ENCODE data around the gene INSL3. TPM values are rescaled to one million over a fixed set of nuclear protein-coding genes. Genes with fewer than 3 reads are reported as not detected.

INSL3 gene
- total and polyA plus RNA-seq, 2 of the 8 experiments (the other 6 are each of a cell fraction or from before 2014, with no cell fraction given): 0.41 to 1.5 TPM

GRCh38 chr19:17855280-17856152 is 34.2 kb upstream of the INSL3 start:
- Histone ChIP-seq H4K20me1 (replicated peaks in 1 of 2; ENCODE audit: control insufficient read depth in 1 of 2, insufficient read depth in 2 of 2, low read length in 2 of 2) (peaks cover 0 to 1% of the 10 kb centered on the region in 2 experiments), H4K91ac (replicated peaks; ENCODE audit: insufficient read length, low read length) (no peak overlapping the region), H3K23ac (ENCODE audit: insufficient read length) (no peak overlapping the region), H3K79me1 (ENCODE audit: low read depth, low read length) (no peaks in the 10 kb centered on the region; the same call in 1 of the 2 replicates), H3K14ac (ENCODE audit: insufficient read length) (no peak overlapping the region), H4K8ac (ENCODE audit: extremely low read depth, insufficient read depth, low read length) (peak overlapping the region; percentile 53; the same call in 1 of the 2 replicates), H4K5ac (ENCODE audit: insufficient read length, low read depth, low read length) (no peak overlapping the region), H3K56ac (replicated peaks; ENCODE audit: insufficient read length, low read depth, low read length) (no peak overlapping the region), H3K4ac (replicated peaks; ENCODE audit: insufficient read length, low read depth, low read length) (no peak overlapping the region), H2AFZ (ENCODE audit: low read length) (no peak overlapping the region), H3K18ac (ENCODE audit: extremely low read depth, low read length) (no peak overlapping the region), H2BK12ac (ENCODE audit: low read depth, low read length) (no peak overlapping the region), H3K79me2 (ENCODE audit: control insufficient read depth in 1 of 2, insufficient read depth in 2 of 2, low read length in 2 of 2) (peaks cover 6 to 8% of the 10 kb centered on the region in 2 experiments), H3K4me2 (ENCODE audit: insufficient read depth in 1 of 2, low read depth in 2 of 2, low read length in 2 of 2) (no peak overlapping the region), H3K9me3 (ENCODE audit: insufficient read depth in 2 of 2, low read depth in 1 of 2, low read length in 1 of 2) (no peaks in the 10 kb centered on the region), H2BK15ac (ENCODE audit: low read length) (no peak overlapping the region), H2BK5ac (ENCODE audit: low read depth, low read length) (no peak overlapping the region), H3K36me3 (ENCODE audit: control insufficient read depth in 2 of 4, insufficient read depth in 4 of 4, low read length in 3 of 4) (peaks cover 0 to 2% (median under 1%) of the 10 kb centered on the region in 4 experiments; a peak in 3 of 8 replicates), H2BK20ac (ENCODE audit: low read length) (no peak overlapping the region), H2BK120ac (replicated peaks; ENCODE audit: low read depth, low read length) (no peak overlapping the region), H3K4me1 (replicated peaks in 1 of 4; ENCODE audit: control insufficient read depth in 3 of 4, insufficient read depth in 4 of 4, low read length in 3 of 4) (no peaks in the 10 kb centered on the region; a peak in 2 of 7 replicates), H3K4me3 (ENCODE audit: extremely low read depth in 1 of 4, insufficient read depth in 2 of 4, low read depth in 3 of 4, low read length in 4 of 4) (no peak overlapping the region), H2AK5ac (ENCODE audit: low read depth, low read length) (no peak overlapping the region), H3K23me2 (ENCODE audit: low read depth, low read length) (peaks cover 4% of the 10 kb centered on the region; the same call in 1 of the 2 replicates), H3K27ac (ENCODE audit: low read depth, low read length) (no peak overlapping the region), H3K9ac (replicated peaks in 1 of 4; ENCODE audit: extremely low read depth in 1 of 4, low read depth in 3 of 4, low read length in 3 of 4) (no peak overlapping the region), H3K27me3 (replicated peaks in 1 of 4; ENCODE audit: control insufficient read depth in 3 of 4, extremely low read depth in 1 of 4, insufficient read depth in 3 of 4, low read length in 3 of 4) (no peaks in the 10 kb centered on the region)
- ChIA-PET CTCF (ENCODE audit: partially characterized antibody) (interaction anchor here (0.6 to 3.6 kb wide), 33 partner anchors 8 to 267 kb away, joined by 3 to 19 read pairs (median 4); partner anchors contain the start of gene CCDC124), POLR2A (ENCODE audit: partially characterized antibody) (interaction anchor here (0.7 to 12.1 kb wide), 4 partner anchors 7 to 299 kb away, joined by 3 to 141 read pairs (median 3); partner anchors contain the start of gene RPL18A)
- 35% methylated on average over 29 of the region's 29 CpGs; no CpG with 5 or more reads in 1 of the 2 experiments for whole genome bisulfite sequencing, 2 experiments (ENCODE audit: extremely low coverage in 1 of 2, insufficient coverage in 1 of 2, insufficient read length in 1 of 2, insufficient replicate concordance in 2 of 2, low coverage in 1 of 2, low lambda C conversion rate in 2 of 2, missing lambda C conversion rate in 1 of 2)
- FAIRE-seq (peak; percentile 72), DNase-seq (ENCODE audit: low read depth in 1 of 2, low spot score in 2 of 2) (peak in 1 of 2 experiments; percentile 99)
- TF ChIP-seq SIX5 (IDR thresholded peaks at IDR 0.05; ENCODE audit: low read depth, low read length): no peak
- peak in 1 of 2 experiments; percentile 61; a peak in 1 of 4 replicates for TF ChIP-seq SIN3A (conservative IDR thresholded peaks at IDR 0.05 in 1 of 2, IDR thresholded peaks at IDR 0.05 in 1 of 2; ENCODE audit: low read depth in 1 of 2, low read length in 2 of 2)
- 0 out of 2 replicates have a peak, but pooled peaks have one; percentile 34 for TF ChIP-seq CREB1 (IDR thresholded peaks at IDR 0.05)
- TF ChIP-seq CTCF (IDR thresholded peaks at IDR 0.05; ENCODE audit: control extremely low read depth in 1 of 3, insufficient read depth in 1 of 3, low read depth in 1 of 3, low read length in 3 of 3): peak; percentile 96 to 99 (median 99)
- TF ChIP-seq TAF1 (IDR thresholded peaks at IDR 0.05; ENCODE audit: low read depth, low read length): no peak
- peak; percentile 63; the same call in 1 of the 2 replicates for TF ChIP-seq MAX (IDR thresholded peaks at IDR 0.05)
- TF ChIP-seq EGR1 (IDR thresholded peaks at IDR 0.05; ENCODE audit: borderline replicate concordance, low read depth, low read length): no peak
- TF ChIP-seq RXRA (IDR thresholded peaks at IDR 0.05; ENCODE audit: insufficient read depth, low read depth, low read length): no peak

Measured in H1 (cell line).